ENCODE results near the gene ANO8. TPM values are rescaled to one million over a fixed set of nuclear protein-coding genes. Genes with fewer than 3 reads are reported as not detected.

ANO8 gene
- total and polyA plus RNA-seq, 2 of the 13 experiments (the other 11 are each of a cell fraction or from before 2014, with no cell fraction given), result 1.8 to 3.5 TPM

- Histone ChIP-seq H3K27me3 (ENCODE audit: control insufficient read depth in 1 of 2, insufficient read depth in 2 of 2, low read length in 2 of 2) (no peaks in the 10 kb centered on the region), H2AFZ (ENCODE audit: low read length) (no peak overlapping the region), H3K79me2 (ENCODE audit: insufficient read depth, low read length) (no peaks in the 10 kb centered on the region), H3K4me1 (ENCODE audit: insufficient read depth, low read length) (0 out of 2 replicates have a peak, but pooled peaks cover 6% of the 10 kb centered on the region), H4K20me1 (ENCODE audit: insufficient read depth, low read length) (no peaks in the 10 kb centered on the region), H3K4me3 (replicated peaks in 1 of 3; ENCODE audit: insufficient read depth in 1 of 3, low read depth in 2 of 3, low read length in 3 of 3) (no peak overlapping the region), H3K9ac (ENCODE audit: insufficient read depth, low read depth, low read length) (no peak overlapping the region), H3K4me2 (ENCODE audit: low read depth, low read length) (no peak overlapping the region), H3K9me3 (ENCODE audit: low read length) (no peaks in the 10 kb centered on the region), H3K27ac (ENCODE audit: extremely low read length, insufficient read depth, low read length) (no peak overlapping the region), H3K36me3 (replicated peaks in 1 of 2; ENCODE audit: control insufficient read depth in 1 of 2, insufficient read depth in 2 of 2, low read length in 2 of 2) (no peaks in the 10 kb centered on the region)
- CTCF ChIA-PET (ENCODE audit: low intra/inter-chr PET ratio, low total read pairs), result no interaction called here
- POLR2A ChIA-PET, result interaction anchor here (1.4 kb wide), 1 partner anchor 19 kb away, joined by 4 read pairs; the partner anchor contains the start of gene BABAM1
- FAIRE-seq (no peak), DNase-seq (ENCODE audit: low spot score) (no peak), ATAC-seq (no peak)
- WGBS (ENCODE audit: low lambda C conversion rate), result 86% methylated on average over 18 of the region's 18 CpGs
- intact Hi-C loops (cut with micrococcal nuclease; ENCODE audit: unreplicated experiment), result no loop called here
- BruUV-seq (replicated peaks), result no TSS peak
- TF ChIP-seq AHR (CRISPR knock-in tag; IDR thresholded peaks at IDR 0.05) (no peak), ZKSCAN8 (CRISPR knock-in tag; IDR thresholded peaks at IDR 0.05; ENCODE audit: borderline replicate concordance) (peak; percentile 96), NFKBIZ (CRISPR knock-in tag; IDR thresholded peaks at IDR 0.05) (no peak), KDM5B (CRISPR knock-in tag; IDR thresholded peaks at IDR 0.05; ENCODE audit: borderline replicate concordance) (no peak), ZNF10 (CRISPR knock-in tag; IDR thresholded peaks at IDR 0.05; ENCODE audit: borderline replicate concordance, low read depth) (0 out of 2 replicates have a peak, but pooled peaks have one; percentile 58)
- in situ Hi-C loops (cut with HindIII; ENCODE audit: extremely low pct_ligation_motif_present, low pct_unique_long_range_greater_than_20kb), result no loop called here
Measured at GRCh38 chr19:17285415-17286135, 49.1 kb downstream of the ANO8 start.

- H3K36me3 ChIP-seq (replicated peaks in 1 of 2; ENCODE audit: control insufficient read depth in 1 of 2, insufficient read depth in 2 of 2, low read length in 2 of 2), result peaks cover 1 to 5% of the 10 kb centered on the region in 2 experiments; a peak in 2 of 5 replicates
- H3K4me3 ChIP-seq (replicated peaks in 1 of 3; ENCODE audit: insufficient read depth in 1 of 3, low read depth in 2 of 3, low read length in 3 of 3), result no peak overlapping the region
- POLR2A ChIA-PET, result interaction anchor here (0.6 kb wide), 1 partner anchor 89 kb away, joined by 4 read pairs; no protein-coding TSS in a partner anchor
- no peaks in the 10 kb centered on the region for H4K20me1 ChIP-seq (ENCODE audit: insufficient read depth, low read length)
- no peaks in the 10 kb centered on the region for H3K27me3 ChIP-seq (ENCODE audit: control insufficient read depth in 1 of 2, insufficient read depth in 2 of 2, low read length in 2 of 2)
- no peaks in the 10 kb centered on the region for H3K9me3 ChIP-seq (ENCODE audit: low read length)
- intact Hi-C loops (cut with micrococcal nuclease; ENCODE audit: unreplicated experiment), result loop anchor here (5.0 kb wide), 1 partner anchor 216 kb away; no protein-coding TSS in a partner anchor
- FAIRE-seq, result no peak
- no peak for DNase-seq (ENCODE audit: low spot score)
- no peak overlapping the region for H2AFZ ChIP-seq (ENCODE audit: low read length)
- WGBS (ENCODE audit: low lambda C conversion rate), result 82% methylated on average over 5 of the region's 7 CpGs
- H3K9ac ChIP-seq (ENCODE audit: insufficient read depth, low read depth, low read length), result no peak overlapping the region
- no peaks in the 10 kb centered on the region for H3K79me2 ChIP-seq (ENCODE audit: insufficient read depth, low read length)
- in situ Hi-C loops (cut with HindIII; ENCODE audit: extremely low pct_ligation_motif_present, low pct_unique_long_range_greater_than_20kb), result loop anchor here (5.0 kb wide), 2 partner anchors 81 to 216 kb away; no protein-coding TSS in a partner anchor
- H3K4me1 ChIP-seq (ENCODE audit: insufficient read depth, low read length), result 0 out of 2 replicates have a peak, but pooled peaks cover 6% of the 10 kb centered on the region
- no TSS peak for BruUV-seq (replicated peaks)
- ATAC-seq, result no peak
- no peak overlapping the region for H3K27ac ChIP-seq (ENCODE audit: extremely low read length, insufficient read depth, low read length)
- CTCF ChIA-PET (ENCODE audit: low intra/inter-chr PET ratio, low total read pairs), result interaction anchor here (2.2 to 2.3 kb wide), 2 partner anchors 78 to 216 kb away, joined by 16 to 17 read pairs; no protein-coding TSS in a partner anchor
- H3K4me2 ChIP-seq (ENCODE audit: low read depth, low read length), result no peak overlapping the region
- TF ChIP-seq HDAC1 (CRISPR knock-in tag; IDR thresholded peaks at IDR 0.05), result no peak
- TF ChIP-seq FOXM1 (CRISPR knock-in tag; IDR thresholded peaks at IDR 0.05), result no peak
- TF ChIP-seq LBX2 (CRISPR knock-in tag; IDR thresholded peaks at IDR 0.05; ENCODE audit: borderline replicate concordance), result no peak
- no peak for TF ChIP-seq ZFY (CRISPR knock-in tag; IDR thresholded peaks at IDR 0.05)
- no peak for TF ChIP-seq HNRNPLL (IDR thresholded peaks at IDR 0.05; ENCODE audit: low read depth, low read length, poor library complexity, severe bottlenecking)
- no peak for TF ChIP-seq GMEB1 (CRISPR knock-in tag; IDR thresholded peaks at IDR 0.05; ENCODE audit: borderline replicate concordance)
- no peak for TF ChIP-seq ZNF160 (CRISPR knock-in tag; IDR thresholded peaks at IDR 0.05)
- TF ChIP-seq KDM3A (CRISPR knock-in tag; IDR thresholded peaks at IDR 0.05; ENCODE audit: low read depth), result no peak
- no peak for TF ChIP-seq MED8 (CRISPR knock-in tag; IDR thresholded peaks at IDR 0.05; ENCODE audit: insufficient replicate concordance)
Measured at GRCh38 chr19:17283504-17283996, 51.1 kb downstream of the ANO8 start.
